Stimulated activated CD8-positive, alpha-beta memory T cell treated with anti-CD3 and anti-CD28 coated beads, Interleukin-4, amount 100 ng/mL, for 24 hours (primary cell): Measurements from ENCODE around the gene PKD1L1.
"Not testable (repeated sequence)": the region's sequence is repeated elsewhere in the genome, so short reads cannot be mapped to it uniquely, and the experiment has no call there.

Source experiments
- DNase-seq: peaks from one replicate; pipeline ENCODE4 v3.0.0-alpha.2; 2020; ENCODE audit warnings: low read depth

PKD1L1 gene

GRCh38 chr7:47765373-47765979 is 182.8 kb downstream of the PKD1L1 start:
- no peak for DNase-seq

DNA sequence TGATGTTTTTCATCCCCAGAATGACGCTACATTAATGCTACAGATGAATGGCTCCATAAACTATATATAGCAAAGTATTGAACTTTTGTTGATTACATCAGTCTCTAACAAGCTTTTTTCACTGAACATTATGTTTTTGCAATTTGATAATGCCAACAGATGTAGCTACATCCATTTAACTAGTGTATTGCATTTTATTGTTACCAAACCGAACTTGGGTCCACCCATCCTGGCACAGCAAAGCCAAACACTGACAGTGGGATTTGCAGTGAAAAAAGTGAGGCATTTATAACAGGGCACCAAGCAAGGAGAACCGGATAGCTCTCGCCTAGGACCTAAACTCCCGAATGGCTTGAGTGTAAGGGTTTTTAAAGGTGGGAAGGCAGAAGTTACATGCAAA is 183.5 kb downstream of the PKD1L1 start:
- DNase-seq, result no peak

- DNase-seq, result no peak
Observed at GRCh38 chr7:47763063-47763974, 184.9 kb downstream of the PKD1L1 start.

- no peak for DNase-seq
Observed at GRCh38 chr7:47762746-47763062, 185.6 kb downstream of the PKD1L1 start.

DNA sequence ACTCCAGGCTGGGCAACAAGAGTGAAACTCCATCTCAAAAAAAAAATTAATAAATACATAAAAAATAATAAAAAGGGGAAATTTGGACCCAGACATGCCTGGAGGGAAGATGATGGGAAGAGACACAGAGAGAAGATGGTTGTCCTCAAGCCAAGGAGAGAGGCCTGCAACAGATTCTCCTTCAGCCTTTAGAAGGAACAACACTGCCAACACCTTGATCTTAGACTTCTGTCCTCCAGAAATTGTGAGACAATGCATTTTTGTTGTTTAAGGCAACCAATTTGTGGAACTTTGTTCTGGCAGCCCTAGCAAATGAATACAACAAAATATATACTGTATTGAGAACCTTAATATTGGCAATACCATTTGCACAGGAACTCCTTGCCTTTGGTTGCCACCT is 186.1 kb downstream of the PKD1L1 start:
- DNase-seq, result no peak

GRCh38 chr7:47759056-47759706 is 189.1 kb downstream of the PKD1L1 start:
- DNase-seq, result no peak

- no peak for DNase-seq
Observed at GRCh38 chr7:47758546-47758945, 189.7 kb downstream of the PKD1L1 start.

- DNase-seq, result no peak
Observed at GRCh38 chr7:47757921-47758411, 190.3 kb downstream of the PKD1L1 start.

GRCh38 chr7:47756636-47757035 is 191.6 kb downstream of the PKD1L1 start:
- DNase-seq, result no peak

GRCh38 chr7:47755248-47755647 is 193.0 kb downstream of the PKD1L1 start:
- no peak for DNase-seq

GRCh38 chr7:47751724-47752123 is 196.5 kb downstream of the PKD1L1 start:
- not testable (repeated sequence) for DNase-seq

DNA sequence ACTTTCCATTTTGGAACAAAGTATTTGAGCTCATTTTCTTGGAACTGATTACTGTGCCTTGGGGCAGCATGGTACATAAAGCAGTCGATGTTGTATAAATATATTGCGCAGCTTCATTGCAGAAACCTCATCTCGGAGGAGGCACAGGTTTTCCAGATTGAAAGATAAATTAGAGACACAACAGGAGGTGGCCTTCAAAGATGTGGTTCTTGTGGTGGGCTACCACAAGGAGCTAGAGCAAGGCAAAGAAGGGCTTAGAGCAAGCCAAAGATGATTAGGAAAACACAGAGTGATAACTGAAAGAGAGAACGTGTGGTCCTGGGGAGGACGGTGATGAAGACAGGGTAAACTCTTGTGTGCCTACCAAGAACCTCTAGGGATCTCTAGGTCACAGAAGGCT is 197.2 kb downstream of the PKD1L1 start:
- DNase-seq, result no peak

GRCh38 chr7:47748041-47748440 is 200.2 kb downstream of the PKD1L1 start:
- no peak for DNase-seq

GRCh38 chr7:47747160-47747559 is 201.1 kb downstream of the PKD1L1 start:
- DNase-seq, result no peak

DNA sequence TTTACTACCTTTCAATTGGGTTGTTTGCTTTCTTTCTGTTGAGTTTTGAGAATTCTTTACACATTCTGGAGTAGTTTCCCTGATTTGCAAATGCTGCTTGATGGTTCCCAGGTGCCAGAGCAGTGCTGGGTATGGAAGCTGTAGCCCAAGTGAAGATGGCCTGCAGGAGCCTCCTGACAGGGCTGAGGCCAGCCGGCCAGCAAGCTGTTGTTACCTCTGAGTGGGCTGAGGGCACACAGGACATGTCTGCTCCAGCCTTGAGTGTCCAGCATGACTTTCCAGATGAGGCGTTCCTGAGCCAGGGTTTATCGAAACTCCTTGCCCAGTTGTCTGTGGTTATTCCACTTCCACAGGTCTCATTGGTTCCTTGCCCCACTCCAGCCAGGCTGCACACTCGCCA is 201.8 kb downstream of the PKD1L1 start:
- DNase-seq, result no peak

- DNase-seq, result no peak
Observed at GRCh38 chr7:47744883-47745282, 203.4 kb downstream of the PKD1L1 start.

GRCh38 chr7:47743965-47744591 is 204.2 kb downstream of the PKD1L1 start:
- DNase-seq, result no peak

DNA sequence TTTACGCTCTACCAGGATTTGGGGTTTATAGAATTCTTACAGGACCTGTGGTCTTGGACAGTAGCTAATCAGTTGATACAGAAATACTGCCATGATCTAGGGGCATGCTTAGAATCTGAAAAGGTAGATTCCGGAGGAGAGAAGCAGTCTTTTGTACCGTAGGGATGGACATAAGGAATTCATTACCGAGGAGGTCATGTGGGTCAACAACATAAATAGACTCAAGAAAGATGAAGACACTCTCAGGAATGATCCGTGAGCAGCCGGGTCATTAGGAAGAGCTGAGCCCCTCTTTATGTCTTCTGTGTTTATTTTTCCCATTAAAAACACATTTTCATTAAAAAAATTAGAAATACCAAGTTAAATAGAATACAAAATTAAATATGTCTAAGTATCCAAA is 206.3 kb downstream of the PKD1L1 start:
- no peak for DNase-seq

DNA sequence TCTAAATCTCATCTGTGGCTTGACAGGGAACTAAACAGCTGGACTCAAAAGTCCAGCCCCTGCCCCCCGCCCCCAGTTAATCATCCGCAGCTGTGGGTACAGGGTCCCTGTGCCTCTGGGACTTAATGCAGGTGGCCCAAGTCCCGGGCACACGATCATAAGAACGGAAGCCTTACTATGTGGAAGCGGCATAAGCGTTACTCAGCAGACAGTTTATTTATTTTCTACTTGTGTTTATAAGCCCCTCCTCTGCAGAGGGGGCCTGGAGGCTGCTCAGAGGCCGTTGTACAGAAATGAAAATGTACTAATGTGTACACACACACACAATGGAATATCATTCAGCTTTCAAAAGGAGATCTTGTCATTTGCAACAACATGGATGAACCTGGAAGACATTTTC is 208.4 kb downstream of the PKD1L1 start:
- no peak for DNase-seq

- no peak for DNase-seq
Observed at GRCh38 chr7:47739301-47739875, 208.9 kb downstream of the PKD1L1 start.

- DNase-seq, result no peak
Observed at GRCh38 chr7:47738563-47739166, 209.6 kb downstream of the PKD1L1 start.

GRCh38 chr7:47737601-47738000 is 210.7 kb downstream of the PKD1L1 start:
- DNase-seq, result no peak
